ENCODE data around the gene GPR137B.

- TF ChIP-seq FIP1L1 (IDR thresholded peaks at IDR 0.05; ENCODE audit: borderline replicate concordance, insufficient read depth, low read depth, low read length) (no peak), ZNF607 (CRISPR knock-in tag; IDR thresholded peaks at IDR 0.05; ENCODE audit: borderline replicate concordance) (no peak), ZNF432 (CRISPR knock-in tag; IDR thresholded peaks at IDR 0.05; ENCODE audit: borderline replicate concordance) (no peak), SKIL (CRISPR knock-in tag; IDR thresholded peaks at IDR 0.05; ENCODE audit: borderline replicate concordance) (no peak), SNRNP70 (IDR thresholded peaks at IDR 0.05; ENCODE audit: low read depth, low read length) (no peak), CTCF (CRISPR knock-in tag; IDR thresholded peaks at IDR 0.05) (no peak), ELF4 (CRISPR knock-in tag; IDR thresholded peaks at IDR 0.05; ENCODE audit: borderline replicate concordance) (no peak), NR2F1 (CRISPR knock-in tag; IDR thresholded peaks at IDR 0.05) (no peak), NFIC (IDR thresholded peaks at IDR 0.05; ENCODE audit: low read length) (no peak), MXD3 (CRISPR knock-in tag; IDR thresholded peaks at IDR 0.05) (no peak)
These were observed 42.9 kb upstream of the GPR137B start for GRCh38 chr1:236099355-236099974.

Data from HepG2 (cell line).